ENCODE measurements around the gene SPSB3.

Gene SPSB3

DNA sequence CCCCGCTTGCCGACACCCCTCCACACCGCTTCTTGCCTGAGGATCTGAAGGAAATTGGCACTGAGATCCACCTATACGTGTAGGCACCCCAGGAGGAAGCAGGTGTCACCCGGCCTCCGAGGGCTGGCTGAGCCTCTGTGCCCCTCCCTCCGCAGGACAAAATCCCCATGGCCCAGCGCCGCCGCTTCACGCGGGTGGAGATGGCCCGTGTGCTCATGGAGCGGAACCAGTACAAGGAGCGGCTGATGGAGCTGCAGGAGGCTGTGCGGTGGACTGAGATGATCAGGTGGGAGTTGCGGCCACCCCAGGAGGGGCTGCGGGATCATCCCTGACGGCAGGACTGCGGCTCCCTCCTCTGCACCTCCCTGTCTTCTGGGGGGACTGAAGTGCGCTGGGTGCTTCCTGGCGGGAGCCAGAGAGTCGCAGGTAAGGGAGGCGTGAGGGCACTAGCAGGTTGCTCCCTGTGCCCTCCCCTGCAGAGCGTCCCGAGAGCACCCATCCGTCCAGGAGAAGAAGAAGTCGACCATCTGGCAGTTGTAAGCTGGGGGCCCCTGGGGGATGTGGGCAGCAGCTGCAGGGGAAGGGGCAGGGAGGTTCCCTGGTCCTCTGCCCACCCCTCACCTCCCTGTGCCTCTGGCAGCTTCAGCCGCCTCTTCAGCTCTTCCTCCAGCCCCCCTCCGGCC lies 20.0 kb downstream of the SPSB3 start:
- no peak for DNase-seq

DNA sequence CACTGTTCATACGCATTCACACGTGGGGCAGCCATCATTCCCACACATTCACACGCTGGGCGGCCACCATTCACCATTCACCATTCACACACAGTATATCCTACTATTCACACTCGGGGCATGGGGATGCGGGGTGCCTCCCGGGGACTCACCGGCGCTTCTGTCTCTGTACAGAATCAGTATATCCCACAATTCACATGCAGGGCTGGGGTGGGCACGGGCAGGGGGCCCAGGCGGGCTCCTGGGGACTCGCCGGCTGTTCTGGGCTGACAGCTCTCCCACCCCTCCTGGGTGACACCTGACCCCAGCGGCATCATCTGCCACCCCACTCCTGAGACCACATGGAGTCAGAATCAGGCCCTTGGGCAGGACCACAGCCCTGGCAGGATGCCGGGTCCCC lies 20.6 kb downstream of the SPSB3 start:
- DNase-seq, result no peak

DNA sequence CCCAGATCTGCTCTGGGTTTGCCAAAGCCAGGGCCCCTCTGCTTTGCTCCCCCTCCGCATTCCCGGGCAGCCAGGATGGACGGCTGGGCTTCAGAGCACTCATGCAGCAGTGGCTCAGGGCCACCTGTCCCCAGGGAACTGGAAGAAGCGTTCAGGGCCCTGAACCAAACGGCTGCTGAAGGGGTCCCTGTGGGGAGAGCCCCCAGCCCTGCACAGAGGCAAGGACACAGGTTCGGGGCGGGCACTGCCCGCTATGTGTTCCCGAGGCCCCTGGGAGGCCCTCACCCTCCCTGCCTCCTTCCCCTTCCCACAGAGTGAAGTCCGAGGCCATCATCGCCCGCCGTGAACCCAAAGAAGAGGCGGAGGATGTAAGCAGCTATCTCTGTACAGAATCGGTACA lies 21.5 kb downstream of the SPSB3 start:
- no peak for DNase-seq

DNA sequence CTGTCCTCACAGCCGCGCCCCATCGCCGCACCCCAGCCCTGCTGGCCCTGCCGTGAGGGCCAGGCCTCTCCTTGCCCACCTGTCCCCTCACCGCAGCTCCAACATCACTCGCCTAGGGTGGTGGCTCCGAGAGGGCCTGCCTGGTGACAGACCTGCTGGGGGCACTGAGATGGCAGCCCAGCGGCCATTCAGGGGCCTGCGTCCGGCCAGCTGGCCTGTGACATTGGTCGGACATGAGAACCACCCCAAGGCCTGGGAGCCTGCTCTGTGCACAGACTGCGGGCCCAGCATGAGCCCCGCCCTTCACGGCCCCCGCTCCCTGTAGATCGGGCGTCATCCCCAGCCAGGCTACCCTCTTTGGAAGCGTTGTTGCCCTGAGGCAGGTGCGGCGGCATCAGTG lies 22.9 kb downstream of the SPSB3 start:
- DNase-seq, result no peak

DNA sequence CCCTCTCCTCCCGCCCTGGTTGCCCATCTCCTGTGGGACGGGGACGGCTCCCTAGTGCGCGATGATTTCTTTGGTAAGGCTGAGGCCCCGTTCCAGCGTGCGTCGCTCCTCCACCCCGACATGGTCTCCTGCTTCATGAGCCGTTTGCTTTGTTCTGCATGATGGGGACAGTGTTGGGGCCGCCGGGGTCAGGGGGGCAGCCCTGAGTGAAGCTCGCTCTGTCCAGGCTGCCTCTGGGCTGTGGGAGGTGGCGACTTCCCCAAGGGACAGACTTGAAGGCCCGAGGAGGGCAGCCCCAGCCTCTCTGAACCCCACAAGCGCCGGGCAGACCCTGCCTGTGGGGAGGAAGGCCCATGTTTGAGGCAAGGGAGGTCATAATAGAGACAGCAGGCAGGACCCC lies 23.4 kb downstream of the SPSB3 start:
- DNase-seq, result no peak

DNA sequence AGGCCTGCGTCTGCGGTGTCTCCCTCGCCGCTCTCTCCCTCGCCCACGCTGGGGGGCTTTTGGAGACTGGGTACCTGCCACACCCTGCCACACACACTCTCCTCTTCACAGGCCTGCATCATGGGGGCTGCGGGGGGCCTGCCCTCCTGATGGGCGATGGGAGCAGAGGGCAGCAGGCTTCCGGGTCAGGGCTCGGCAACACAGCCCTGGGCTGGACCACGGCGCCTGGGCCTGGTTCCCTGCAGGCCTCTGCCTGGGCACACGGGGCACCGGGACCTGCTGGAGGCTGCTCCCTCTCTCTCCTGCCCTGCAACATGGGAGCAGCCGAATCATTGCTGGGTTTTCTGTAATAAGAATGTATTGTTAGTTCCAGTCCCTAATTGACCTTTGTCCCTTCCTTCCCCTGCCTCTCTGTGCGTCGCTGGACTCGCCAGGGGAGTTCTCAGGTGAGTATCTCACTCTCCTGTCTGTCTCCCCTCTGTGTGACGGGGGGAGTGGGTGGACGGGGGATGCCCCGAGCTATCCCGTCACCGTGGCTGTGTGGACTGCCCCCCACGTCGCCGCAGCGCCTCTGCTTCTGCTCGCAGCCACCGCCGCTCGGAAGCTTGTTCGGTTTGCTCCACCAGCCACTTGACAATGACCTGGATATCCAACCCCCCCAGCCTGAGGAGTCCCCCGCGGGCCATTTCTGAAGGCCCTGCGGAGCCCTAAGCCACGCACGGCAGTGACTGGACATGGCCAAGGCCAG lies 24.5 kb downstream of the SPSB3 start:
- no peak for DNase-seq

DNA sequence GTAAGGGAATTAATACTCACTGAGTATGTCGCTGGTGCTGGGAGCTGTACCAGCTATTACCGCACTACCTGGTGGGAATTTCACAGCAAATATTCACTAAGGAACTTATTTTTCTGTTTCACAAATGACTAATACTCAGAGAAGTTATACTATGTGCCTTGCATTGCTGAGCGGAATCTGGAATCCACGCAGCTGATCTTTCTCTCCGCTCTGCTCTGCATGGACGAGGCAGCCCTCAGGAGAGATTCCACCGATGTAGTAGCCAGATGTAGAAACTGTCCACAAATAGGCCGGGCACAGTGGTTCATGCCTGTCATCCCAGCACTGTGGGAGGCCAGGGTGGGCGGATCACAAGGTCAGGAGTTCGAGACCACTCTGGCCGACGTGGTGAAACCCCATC lies 28.2 kb downstream of the SPSB3 start:
- DNase-seq, result no peak

DNA sequence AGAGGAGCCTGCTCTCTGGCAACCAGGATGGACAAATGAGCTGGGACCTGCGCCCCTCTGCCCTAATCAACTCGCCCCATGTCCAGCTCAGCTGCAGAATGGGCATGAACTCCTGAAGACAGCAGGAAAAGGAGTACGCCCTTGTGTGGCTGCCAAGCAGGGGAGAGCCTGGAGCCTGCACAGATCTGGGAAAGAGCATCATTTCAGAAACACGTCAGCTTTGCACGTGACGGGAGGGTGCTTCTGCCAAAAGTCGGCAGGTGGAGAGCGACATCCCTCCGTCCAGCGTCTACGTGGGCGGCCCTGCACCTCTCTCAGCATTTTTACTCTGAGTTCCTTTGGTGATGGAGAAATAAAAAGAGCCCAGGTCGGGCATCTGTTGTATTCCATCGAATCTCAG lies 29.5 kb downstream of the SPSB3 start:
- no peak for DNase-seq

DNA sequence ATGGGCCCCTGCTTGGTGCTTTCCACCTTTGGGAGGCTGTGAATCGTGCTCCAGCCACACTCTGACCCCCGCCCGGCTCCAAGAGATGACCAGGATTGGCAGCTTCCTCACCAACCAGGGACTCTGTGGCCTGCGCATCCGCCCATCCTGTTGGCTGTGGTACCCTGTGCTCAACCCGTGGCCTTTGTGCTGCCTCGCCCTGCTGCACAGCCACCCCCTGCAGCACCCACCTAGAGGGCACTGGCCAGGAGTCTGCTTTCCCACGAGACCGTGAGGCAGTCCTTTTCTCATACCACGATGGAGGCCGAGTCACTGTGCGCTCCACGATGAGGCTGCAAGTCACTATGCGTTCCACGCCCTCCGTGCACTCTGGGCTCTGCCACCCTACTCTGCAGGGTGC lies 30.4 kb downstream of the SPSB3 start:
- DNase-seq, result no peak

DNA sequence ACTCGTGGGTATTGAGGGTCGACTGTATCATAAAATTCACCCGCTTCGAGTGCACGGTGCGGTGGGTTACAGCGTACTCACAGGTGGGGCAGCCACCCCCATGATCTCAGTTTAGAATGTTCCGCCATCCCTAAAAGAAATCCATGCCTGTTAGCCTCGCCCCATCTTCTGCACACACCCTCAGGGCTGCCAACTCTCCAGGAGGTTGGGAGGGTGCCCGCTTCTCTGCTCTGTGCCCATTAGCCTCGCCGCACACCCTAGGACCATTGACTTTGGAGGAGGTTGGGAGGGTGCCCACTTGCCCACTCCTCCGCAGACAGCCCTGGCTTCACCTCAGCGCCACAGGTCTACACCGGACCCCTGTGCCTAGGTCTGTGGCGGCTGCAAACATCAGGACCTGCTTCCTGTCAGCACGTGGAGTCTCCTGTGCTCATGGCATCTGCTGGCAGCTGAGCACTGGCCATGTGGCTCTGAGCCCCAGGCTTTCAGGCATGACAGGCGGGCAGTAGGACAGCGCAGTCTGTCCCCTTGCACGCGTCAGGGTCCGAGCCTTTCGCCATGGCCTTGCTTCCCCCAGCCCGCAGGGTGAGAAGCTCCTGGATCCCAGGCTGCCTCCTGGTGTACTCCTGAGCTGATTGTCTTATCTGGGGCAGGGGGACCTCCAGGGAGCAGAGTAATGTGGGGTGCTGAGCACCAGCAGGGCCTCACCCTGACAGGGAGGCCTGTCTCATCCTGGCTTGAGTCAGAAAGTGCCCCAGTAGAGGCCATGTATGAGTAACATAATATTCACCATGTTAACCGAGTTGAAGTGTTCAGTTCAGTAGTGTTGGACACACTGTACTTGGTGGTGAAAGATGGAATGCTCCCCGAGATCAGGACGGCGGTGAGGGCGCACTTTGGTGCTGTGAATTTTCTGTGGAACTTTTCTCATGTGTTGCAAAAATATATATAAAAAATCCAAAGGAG lies 32.9 kb downstream of the SPSB3 start:
- no peak for DNase-seq

DNA sequence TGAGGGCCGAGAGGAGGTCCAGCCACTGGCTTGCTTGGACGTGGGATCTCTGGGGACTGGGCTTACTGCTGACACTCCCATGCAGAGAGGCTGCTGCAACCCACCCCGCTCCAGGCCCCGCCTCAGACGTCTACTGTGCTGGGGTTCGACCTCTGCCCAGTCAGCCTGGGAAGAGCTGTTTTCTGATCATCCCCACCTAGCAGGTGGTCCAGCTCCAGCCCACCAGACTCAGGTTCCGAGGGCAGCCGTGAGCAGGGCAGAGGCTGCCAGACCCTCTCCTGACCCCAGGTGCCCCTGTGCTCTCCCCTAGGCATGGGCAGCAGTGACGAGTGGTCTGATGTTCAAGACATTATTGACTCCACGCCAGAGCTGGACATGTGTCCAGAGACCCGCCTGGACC lies 34.4 kb downstream of the SPSB3 start:
- no peak for DNase-seq

DNA sequence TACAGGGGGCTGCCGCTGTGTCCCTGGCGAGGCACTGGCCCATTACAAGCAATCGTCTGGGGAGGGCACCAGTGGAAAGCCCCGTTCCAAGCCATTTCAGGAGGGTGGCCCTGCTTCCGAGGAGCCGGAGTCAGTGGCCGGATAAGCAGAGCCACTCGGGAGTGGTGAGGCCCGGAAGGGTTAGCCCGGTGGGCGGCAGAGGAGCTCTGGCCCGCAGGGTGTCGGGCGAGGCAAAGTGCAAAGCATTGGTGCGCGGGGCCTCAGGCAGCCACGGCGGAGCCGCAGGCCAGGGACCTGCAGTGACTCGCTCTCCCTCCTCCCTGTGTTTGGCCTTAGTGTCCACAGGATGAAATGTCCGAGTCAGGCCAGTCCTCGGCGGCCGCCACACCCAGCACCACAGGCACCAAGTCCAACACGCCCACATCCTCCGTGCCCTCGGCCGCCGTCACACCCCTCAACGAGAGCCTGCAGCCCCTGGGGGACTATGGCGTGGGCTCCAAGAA lies 35.6 kb downstream of the SPSB3 start:
- no peak for DNase-seq

DNA sequence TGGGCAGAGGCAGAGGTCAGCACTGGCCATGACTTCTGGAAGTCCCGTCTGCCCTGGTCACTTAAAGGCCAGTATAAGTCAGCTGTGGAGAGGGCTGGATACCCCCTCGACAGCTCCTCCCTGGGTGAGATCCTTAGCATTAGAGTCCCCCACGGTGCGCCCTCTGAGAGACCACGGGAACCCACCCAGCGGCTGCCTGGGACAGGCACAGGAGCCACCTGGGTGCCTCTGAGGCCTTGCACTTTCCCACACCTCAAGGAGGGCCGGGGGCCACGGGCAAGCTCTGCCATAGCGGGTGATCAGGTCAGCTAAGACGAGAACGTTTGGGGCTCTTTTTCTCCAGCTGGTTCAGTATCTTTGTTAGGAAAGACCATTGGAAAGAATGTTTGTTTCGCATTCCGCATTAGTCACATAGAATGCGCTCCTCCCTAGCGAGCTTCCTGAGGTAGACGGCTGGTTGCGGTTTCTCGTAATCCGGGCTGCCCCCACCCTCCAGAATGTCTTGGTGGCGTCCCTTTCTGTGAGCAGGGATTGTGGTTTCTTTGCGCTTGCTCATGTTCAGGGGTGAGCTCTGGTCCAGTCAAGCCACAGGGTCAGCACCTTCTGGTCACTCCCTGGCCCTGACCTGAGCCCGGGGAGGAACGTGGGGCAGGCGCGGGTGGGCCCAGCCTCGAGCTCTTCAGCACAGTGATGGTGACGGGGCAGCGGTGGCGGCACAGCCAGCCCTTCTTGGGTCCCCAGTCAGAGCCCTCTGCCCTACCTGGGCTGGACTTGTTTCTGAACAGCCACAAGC lies 36.3 kb downstream of the SPSB3 start:
- DNase-seq, result peak; percentile 53 to 88

DNA sequence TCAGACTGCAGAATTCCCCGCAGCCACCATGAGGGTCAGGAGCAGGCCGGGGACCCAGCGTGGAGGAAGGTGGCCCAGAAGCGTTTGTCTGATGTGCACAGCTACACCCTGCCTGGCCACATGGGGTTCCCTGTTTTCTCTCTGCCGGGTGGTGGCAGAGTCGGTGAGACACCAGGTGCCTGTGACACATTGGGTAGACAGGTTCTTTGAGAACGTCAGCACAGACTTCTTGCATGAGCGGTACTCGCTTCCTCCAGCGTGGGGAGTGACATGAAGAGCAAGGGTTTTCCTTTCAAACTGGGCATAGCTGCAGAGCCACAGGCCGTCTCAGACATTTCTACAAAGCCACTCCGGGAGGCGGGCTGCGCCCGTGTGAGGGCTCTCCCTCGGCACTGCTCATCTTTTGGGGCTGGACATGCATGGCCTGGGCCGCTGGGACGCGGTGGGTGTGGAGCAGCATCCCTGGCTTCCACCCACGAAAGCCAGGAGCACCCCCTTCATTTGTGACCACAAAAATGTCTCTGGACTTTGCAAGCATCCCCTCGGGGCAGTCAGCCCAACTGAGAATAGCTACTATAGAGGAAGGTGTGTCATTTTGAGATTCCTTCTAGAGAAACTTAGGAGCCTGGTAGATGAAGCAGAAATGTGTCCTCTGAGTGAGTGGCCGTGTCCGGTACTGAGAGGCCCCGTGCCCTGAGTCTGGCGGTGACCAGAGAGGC lies 37.0 kb downstream of the SPSB3 start:
- peak in 1 of 2 experiments; percentile 52 for DNase-seq

DNA sequence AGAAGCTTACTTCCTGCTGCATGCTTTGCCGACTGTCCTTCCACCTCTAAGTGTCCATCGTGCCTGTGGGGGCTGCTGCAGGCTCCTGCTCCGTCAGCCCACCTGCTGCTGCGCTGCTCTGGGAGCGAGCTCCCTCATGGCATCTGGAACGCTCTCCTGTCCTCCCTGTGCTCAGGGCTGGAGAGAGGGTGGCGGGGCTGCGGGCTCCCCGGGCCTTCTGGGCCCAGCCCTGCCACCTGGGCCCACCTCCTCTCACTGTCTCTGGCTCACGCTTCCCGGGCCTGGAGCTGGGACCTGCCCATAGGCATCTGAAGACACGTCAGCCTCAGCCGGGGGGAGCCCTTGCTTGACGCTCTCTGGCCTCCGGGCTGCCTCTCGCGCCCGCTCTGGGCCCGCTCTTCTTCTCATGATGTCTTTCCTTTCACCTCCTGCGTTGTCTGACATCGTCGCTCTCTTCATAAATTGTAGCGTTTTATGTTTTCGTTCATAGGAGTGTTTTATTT lies 38.0 kb downstream of the SPSB3 start:
- no peak for DNase-seq

DNA sequence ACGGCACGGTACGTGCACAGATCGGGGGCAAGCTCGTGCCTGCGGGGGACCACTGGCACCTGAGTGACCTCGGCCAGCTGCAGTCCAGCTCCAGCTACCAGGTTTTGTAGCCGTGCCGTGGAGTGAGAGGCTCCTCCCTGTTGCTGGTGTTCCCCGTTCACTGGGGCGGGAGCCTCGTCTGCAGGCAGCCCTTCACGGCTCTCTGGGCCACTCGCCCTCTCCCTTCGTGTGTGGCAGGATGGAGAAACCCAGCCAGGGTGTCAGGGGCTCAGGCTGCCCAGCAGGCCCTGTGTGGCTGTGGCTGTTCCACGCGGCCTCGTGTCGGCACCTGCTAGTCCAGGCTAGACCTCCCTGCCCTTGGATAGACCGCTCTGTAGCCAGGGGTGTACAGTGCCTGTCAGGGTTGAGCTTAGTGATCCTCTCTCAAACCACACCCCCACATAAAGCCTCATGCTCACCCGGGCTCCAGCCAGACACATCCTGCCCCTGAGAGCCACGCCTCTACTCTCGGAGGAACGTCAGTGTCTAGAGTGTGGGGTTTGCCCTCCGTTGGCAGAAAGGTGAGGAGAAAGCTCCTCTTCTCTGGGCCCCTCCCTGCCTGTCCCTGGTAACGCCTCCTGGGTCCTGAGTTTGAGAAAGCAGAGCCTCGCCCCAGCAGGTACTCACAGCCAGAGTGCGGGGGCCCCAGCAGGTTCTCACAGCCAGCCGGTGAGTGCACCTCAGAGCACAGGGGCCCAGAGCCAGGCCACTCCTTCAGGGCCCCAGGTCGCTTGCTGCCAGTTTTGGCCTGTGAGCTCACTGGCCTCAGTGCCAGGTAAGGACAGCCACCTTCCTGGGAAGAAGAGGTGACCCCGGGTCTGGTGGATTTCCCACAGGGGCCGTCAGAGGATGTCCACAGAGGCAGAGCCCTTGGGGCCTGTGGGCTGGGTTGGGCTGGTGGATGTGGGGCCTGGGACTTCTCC lies 38.7 kb downstream of the SPSB3 start:
- no peak for DNase-seq

DNA sequence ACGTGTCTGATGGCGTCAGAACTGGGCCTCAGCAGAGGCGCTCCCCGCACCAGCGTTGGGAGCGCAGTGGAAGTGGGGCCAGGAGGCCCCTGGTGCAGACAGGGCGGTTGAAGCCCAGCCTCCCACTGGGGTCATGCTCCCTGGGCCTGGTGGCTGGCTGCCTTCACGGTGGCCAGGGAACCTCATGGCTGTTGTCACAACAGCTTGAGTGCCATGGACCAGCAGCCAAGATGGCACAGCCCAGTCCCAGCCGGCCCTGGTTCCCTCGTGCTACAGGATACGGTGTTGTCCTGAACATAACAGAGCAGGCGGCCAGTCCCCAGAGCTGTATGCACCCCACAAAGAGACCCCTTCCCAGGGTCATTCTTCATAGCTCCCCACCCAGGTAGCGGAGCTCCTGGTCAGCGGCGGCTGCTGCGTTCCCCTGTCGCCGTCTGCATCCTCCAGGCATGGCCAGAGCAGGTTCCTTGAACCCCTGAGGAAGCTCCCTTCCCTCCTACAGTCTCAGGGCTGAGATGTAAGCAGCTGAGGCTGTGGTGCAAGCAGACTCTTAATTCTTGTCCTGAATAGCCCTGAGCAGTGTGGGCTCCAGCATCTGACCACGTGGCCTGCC lies 40.7 kb downstream of the SPSB3 start:
- DNase-seq, result no peak

DNA sequence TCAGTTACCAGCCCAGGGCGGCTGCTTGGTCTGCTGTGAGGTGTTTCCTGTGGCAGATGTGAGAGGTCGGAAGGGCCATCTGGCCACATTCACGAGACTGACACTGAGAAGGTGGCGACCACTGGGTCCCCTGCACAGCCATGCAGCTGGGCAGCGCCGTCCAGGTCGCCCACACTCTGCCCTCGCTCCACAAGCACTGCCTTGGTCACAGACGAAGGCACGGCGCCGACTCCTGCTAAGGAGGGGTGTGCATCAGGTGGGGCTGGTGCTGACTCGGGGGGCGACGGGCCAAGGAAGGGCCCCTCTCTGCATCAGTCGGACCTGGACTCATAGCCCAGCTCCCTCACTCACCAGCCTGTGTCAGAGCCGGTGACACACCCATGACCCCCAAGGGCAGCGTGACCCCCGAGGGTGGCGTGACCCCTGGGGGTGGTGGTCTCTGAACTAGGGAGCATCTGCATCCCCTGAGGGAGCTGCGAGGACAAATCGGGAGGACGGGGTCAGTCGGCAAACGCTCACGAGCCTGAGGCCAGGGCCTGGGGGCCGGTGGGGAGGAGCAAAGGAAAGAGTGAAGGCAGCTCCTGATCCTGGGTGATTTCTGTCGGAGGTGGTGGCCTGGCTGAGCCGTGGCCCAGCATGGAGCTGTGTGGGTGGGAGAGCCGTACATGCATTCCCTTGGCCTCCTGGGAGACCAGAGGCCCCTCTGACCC lies 41.4 kb downstream of the SPSB3 start:
- DNase-seq, result no peak

DNA sequence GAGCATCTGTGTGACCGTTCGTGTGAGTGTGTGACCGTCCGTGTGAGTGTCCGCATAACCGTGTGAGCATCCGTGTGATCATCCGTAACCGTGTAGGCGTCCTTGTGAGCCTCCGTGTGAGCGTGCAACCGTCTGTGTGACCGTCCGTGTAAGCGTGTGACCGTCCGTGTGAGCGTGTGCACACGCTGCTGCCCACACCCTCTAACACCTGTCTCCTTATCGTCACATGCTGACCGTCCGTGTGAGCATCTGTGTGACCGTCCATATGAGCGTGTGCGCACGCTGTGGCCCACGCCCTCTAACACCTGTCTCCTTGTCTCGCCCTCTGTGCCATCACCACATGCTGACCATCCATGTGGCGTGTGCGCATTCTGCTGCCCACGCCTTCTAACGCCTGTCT lies 42.1 kb downstream of the SPSB3 start:
- DNase-seq, result no peak

Measured in SW 1271 (cell line).